GM21423 (cell line): ENCODE data around the gene RYR2.
"Not testable (repeated sequence)": the region's sequence is repeated elsewhere in the genome, so short reads cannot be mapped to it uniquely, and the experiment has no call there.

ENCODE experiments used
- ATAC-seq: cut with Tn5 transposase; IDR thresholded peaks from one replicate; pipeline ENCODE4 v1.9.1; 2021; ENCODE audit warnings: mild to moderate bottlenecking, moderate library complexity; ENCODE audit not compliant: unreplicated experiment

RYR2 gene

DNA sequence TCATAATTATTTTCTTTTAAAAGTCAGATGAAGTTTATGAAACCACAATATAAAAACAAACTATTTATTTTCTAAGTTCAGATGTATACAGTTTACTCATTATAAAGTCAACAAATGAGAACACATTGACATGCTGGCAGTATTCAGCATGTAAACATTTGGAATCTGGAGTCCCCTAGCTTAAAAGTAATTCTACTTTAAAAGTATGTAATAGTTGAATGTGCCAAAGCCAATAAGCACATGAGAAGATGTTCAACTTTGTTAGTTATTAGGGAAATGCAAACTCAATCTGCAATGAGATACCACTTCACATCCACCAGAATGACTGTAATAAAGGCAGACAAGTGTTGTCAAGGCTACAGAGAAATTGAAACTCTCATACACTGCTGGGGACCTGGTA, 96.6 kb downstream of the RYR2 start:
- no peak for ATAC-seq

DNA sequence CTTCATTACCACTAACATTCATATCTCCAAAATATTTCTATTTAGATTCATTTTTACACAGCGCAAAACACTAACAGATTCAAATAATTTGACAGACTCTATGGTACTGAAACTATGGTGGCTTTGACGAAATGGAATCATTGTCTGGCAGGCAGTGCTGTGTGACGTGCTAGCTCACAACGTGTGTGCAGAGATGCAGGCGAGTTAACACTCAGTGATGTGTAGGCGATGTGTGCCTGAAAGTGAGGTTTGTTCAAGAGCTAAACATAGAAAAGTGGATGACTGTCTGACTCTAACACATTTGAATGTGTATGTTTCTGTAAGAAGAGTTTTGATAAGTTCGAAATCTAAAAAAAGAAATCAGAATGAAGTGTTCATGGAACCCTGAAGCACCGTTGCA, 97.7 kb downstream of the RYR2 start:
- no peak for ATAC-seq

DNA sequence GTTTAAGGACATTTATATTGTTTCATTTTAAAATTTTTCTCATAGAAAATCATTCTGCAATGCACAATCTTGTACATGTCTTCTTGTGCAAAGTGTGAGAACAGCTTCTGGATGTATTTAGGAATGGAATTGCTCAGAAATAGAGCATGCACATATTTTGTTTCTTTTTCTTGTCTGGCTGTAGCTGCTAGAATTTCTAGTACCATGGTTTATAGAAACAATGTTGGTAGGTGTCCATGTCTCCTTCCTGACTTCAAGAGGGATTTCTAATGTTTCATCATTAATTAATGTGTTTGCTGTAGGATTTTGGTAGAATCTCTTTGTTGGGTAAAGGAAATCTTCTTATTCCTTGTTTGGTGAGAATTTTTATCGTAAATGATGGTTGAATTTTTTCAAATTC, 99.0 kb downstream of the RYR2 start:
- ATAC-seq = no peak

DNA sequence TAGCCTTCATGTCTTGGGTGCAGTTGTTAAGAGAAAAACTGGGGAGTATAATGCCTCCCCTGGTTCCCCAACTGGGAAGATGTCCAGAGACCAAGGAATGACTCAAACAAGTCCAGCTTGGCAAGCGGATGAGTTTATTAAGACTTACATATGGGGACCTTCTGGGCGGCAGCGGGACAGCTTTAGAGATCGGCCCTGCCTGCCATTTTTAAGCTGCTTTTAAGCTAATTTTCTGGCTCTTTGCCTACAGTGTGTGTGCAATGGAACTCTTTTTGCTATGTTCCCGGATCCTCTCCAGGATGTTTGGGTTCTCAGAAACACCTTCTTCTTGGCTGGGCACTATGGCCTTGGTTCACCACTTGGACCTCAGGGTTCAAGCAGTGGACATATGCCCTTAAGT, 99.5 kb downstream of the RYR2 start:
- ATAC-seq = no peak

GRCh38 chr1:237145379-237146135, 103.6 kb downstream of the RYR2 start:
- ATAC-seq = no peak

- ATAC-seq = no peak
These were observed 104.3 kb downstream of the RYR2 start for GRCh38 chr1:237146241-237146640.

DNA sequence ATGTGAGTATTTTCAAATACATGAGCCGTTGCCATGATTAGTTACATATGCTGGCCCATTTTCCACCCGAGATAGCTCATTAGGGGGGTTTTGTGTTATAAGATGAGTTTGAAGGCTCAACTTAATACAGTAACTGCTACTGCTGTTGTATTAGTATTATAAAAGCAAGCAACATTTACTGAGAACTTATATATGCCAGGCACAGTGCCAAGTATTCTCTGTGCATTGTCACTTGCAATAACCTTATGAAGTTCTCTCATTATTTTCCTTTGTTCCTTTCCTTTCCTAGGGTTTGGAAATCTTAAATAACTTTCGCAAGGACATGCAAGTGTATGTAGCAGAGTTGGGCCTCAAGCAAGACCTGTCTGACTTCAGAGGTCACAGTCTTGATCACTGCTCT, 107.9 kb downstream of the RYR2 start:
- no peak for ATAC-seq

- not testable (repeated sequence) for ATAC-seq
These were observed 110.0 kb downstream of the RYR2 start for GRCh38 chr1:237151979-237152378.

DNA sequence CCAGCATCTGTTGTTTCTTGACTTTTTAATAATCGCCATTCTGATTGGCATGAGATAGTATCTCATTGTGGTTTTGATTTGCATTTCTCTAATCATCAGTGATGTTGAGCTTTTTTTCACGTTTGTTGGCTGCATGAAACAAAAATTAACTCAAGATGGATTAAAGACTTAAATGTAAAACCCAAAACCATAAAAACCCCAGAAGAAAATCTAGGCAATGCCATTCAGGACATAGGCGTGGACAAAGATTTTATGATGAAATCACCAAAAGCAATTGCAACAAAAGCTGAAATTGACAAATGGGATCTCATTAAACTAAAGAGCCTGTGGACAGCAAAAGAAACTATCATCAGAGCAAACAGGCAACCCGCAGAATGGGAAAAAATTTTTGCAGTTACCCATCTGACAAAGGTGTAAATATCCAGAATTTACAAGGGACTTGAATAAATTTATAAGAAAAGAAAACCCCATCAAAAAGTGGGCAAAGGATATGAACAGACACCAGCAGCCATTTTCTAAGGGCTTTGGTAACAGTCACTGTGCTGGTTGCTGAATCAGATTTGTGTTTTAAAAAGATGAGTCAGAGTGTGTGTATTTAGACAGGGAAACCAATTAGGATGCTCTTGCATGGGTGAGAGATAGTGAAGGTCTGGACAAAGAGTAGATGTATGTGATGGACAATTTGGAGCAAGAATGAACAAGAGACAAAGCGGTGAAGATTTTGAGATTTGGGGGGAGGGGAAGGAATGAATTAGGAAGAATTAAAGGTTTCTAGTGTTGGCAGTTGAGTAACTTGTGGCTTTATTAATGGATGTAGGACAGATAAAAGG, 110.7 kb downstream of the RYR2 start:
- no peak for ATAC-seq

DNA sequence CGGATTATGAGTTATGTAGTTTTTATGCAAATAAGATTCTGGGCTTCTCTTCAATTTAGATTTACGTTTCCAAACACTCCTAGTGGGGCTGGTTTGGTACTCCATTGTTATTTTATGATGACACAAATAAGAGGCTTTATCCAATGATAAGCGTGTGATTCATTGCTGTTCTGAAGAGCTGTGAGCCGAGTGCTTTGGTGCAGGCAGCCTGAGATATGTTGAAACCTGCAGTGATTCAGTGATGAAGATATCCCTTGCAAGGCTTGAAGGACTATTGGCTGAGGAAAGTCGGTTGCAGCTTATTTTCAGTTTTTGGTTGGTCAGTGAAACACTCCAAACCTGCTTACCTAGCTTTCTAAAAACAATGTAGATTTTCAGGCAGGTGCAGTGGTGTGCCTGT, 112.2 kb downstream of the RYR2 start:
- no peak for ATAC-seq

GRCh38 chr1:237164406-237165352, 122.7 kb downstream of the RYR2 start:
- no peak for ATAC-seq

DNA sequence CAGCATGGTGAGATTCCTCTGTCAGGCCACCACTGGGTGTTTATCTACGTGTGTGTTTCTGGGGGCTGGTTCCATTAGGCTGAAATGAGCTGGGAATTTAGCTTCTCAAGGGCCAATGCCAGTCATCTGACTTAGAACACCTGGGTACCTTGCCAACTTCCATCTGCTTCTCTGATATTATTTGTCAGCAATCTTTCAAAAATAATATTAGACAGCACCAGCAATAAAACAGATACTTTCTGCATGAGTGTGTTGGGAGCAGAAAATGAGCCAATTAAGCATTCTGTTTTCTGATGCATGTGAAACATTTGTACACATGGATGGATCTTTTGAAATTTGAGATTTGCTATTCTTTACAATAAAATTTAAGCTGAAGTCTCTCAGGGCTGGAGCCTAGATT, 124.1 kb downstream of the RYR2 start:
- ATAC-seq = no peak

- ATAC-seq = no peak
These were observed 124.7 kb downstream of the RYR2 start for GRCh38 chr1:237166593-237167101.

- ATAC-seq = no peak
These were observed 128.2 kb downstream of the RYR2 start for GRCh38 chr1:237170149-237170548.

DNA sequence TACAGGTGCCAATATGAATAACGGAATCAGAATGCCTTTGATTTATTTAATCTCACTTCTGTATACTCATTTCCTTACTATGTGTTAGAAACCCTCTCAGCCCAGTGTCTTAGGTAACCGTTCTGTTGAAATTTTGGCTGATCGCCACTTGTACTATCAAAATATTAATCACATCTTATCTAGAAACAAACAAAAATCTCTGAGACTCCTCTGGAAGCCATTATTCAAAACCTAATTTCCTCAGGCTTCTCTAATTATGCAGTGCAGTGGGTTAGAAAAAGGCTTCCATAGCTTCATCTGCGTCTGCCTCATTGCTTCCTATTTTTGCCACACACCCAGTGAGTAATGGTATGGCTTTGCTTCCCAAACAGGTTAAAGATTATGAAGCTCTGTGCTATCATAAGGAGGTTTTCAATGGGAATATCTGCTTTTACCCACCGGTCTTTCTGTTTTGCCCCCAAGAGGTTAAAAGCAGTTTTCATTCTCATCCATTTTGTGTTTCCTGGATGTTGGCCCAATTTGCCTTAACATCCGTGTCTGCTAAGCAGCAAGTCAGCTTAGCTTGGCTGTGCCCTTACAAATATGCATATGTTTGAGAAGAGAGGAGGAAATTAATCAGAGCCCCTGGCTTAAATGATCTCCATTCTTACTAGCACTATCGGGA, 129.6 kb downstream of the RYR2 start:
- ATAC-seq = no peak

DNA sequence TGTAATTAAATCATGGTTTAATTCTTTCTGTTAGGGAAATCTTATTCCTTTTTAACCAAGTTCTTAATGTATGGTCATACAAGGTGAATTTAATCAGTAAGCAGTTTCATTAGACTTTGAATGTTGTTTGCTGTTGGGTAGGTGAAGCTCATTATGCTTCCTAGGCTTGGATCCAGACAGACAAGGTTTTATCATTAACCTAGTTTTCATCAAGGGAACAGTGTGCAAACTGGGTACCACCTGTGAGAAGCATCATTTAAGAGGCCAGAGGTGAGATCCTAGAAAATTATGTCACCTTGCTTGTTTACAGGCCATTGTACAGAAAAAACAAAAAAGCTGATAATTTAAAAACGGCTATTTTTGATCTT, 130.1 kb downstream of the RYR2 start:
- no peak for ATAC-seq

DNA sequence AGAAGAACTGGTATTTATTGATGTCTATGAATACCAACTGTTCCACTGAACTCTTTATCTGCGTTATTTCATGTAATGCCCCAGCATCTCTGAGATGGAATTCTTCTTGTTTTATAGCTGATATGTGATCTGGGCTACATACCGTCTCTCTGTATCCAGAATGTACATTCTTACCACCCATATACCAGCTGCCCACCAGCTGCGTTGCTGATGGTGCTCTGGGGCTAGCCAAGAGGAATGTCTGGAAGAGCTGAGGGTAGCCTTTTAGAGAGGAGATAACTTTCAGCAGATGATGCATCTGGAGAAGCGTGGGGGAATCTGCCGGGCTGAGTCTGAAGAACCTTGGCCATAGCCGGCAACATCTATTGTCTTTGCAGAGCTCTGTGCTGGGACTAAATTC, 137.5 kb downstream of the RYR2 start:
- ATAC-seq = no peak

DNA sequence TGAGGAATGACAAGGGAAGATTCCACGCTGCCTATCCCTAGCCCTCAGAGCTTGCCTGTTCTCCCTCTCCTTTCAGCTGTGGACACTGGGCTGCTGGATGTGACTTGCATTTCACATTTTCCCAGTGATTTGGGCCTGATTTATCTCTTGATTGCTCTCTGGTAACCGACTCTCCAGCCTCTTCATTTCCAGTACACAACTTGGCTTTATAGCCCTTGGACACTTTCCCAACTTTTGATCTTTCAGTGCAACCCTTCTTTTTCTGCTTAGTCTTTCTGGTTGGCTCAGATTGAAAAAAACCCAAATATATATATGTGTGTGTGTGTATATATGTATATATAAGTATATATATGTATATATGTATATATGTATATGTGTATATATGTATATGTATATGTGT, 138.3 kb downstream of the RYR2 start:
- no peak for ATAC-seq

GRCh38 chr1:237181743-237182317, 139.8 kb downstream of the RYR2 start:
- ATAC-seq = no peak

GRCh38 chr1:237183963-237184540, 142.1 kb downstream of the RYR2 start:
- no peak for ATAC-seq
